GM23338 (cell line): Measurements from ENCODE around the gene KIAA0232. TPM values are rescaled to one million over a fixed set of nuclear protein-coding genes. Genes with fewer than 3 reads are reported as not detected.

Experiments used
- ATAC-seq: fragments of 200-7000 bp; cut with Tn5 transposase; 3 replicates; pipeline ENCODE4 v1.9.1; 2020
- DNase-seq: peaks from one replicate; pipeline ENCODE4 v3.0.0-alpha.2; 2015; ENCODE audit warnings: low spot score
- H2AFZ ChIP-seq: fragments of 200-600 bp; sonication (generic); 2 replicates; pipeline ENCODE4 v1.8.0; 2016; ENCODE audit warnings: antibody characterized with exemption, mild to moderate bottlenecking, moderate library complexity
- H3F3A ChIP-seq: fragments of 200-600 bp; sonication (generic); replicated peaks from 2 replicates; pipeline ENCODE4 v1.8.0; 2017; ENCODE audit warnings: antibody characterized with exemption, mixed run types, low read depth
- H3K27ac ChIP-seq: fragments of 200-600 bp; sonication (generic); 2 replicates; pipeline ENCODE4 v1.6.1; 2016; ENCODE audit warnings: low read depth
- H3K27me3 ChIP-seq: fragments of 200-600 bp; sonication (generic); 2 replicates; pipeline ENCODE4 v1.8.0; 2016; ENCODE audit warnings: mild to moderate bottlenecking, mixed run types, moderate library complexity; ENCODE audit not compliant: insufficient read depth
- H3K36me3 ChIP-seq: fragments of 200-600 bp; sonication (generic); 2 replicates; pipeline ENCODE4 v1.8.0; 2016; ENCODE audit warnings: mild to moderate bottlenecking; ENCODE audit not compliant: insufficient read depth
- H3K4me1 ChIP-seq: fragments of 200-600 bp; sonication (generic); 2 replicates; pipeline ENCODE4 v1.8.0; 2016; ENCODE audit warnings: mild to moderate bottlenecking, moderate library complexity; ENCODE audit not compliant: insufficient read depth
- H3K4me2 ChIP-seq: fragments of 200-600 bp; sonication (generic); 2 replicates; pipeline ENCODE4 v1.7.1; 2017; ENCODE audit warnings: mixed run types
- H3K4me3 ChIP-seq: fragments of 200-600 bp; sonication (generic); 2 replicates; pipeline ENCODE4 v1.6.1; 2016; ENCODE audit warnings: mixed run types
- H3K79me2 ChIP-seq: fragments of 200-600 bp; sonication (generic); replicated peaks from 2 replicates; pipeline ENCODE4 v1.8.0; 2017; ENCODE audit warnings: mild to moderate bottlenecking; ENCODE audit not compliant: insufficient read depth
- H3K9me2 ChIP-seq: fragments of 200-600 bp; sonication (generic); 2 replicates; pipeline ENCODE4 v1.8.0; 2017; ENCODE audit not compliant: insufficient read depth
- H4K20me1 ChIP-seq: fragments of 200-600 bp; sonication (generic); replicated peaks from 2 replicates; pipeline ENCODE4 v1.8.0; 2017; ENCODE audit warnings: mild to moderate bottlenecking; ENCODE audit not compliant: insufficient read depth
- H3K27ac Mint-ChIP-seq: 2 replicates; pipeline ENCODE4 v1.8.0; 2020; ENCODE audit warnings: inconsistent platforms, mild to moderate bottlenecking, moderate library complexity, mixed read lengths
- H3K27me3 Mint-ChIP-seq: 3 replicates; pipeline ENCODE4 v1.8.0; 2022; ENCODE audit warnings: low read depth, mild to moderate bottlenecking, moderate library complexity, mixed read lengths, inconsistent platforms; ENCODE audit not compliant: insufficient read depth, poor library complexity
- H3K36me3 Mint-ChIP-seq: 3 replicates; pipeline ENCODE4 v1.8.0; 2021; ENCODE audit warnings: low read depth, mild to moderate bottlenecking, inconsistent platforms, moderate library complexity, mixed read lengths
- H3K4me1 Mint-ChIP-seq: 3 replicates; pipeline ENCODE4 v1.8.0; 2020; ENCODE audit warnings: mild to moderate bottlenecking, inconsistent platforms, mixed read lengths
- H3K4me3 Mint-ChIP-seq: 3 replicates; pipeline ENCODE4 v1.8.0; 2021; ENCODE audit warnings: moderate library complexity, mild to moderate bottlenecking, inconsistent platforms, mixed read lengths
- H3K9me3 Mint-ChIP-seq: 3 replicates; pipeline ENCODE4 v1.8.0; 2020; ENCODE audit warnings: moderate library complexity, mild to moderate bottlenecking, inconsistent platforms, mixed read lengths
- CREB1 ChIP-seq: fragments of 250-450 bp; sonication (Bioruptor Pico); IDR thresholded peaks from 2 replicates; pipeline ENCODE4 v1.5.0; 2020; ENCODE audit warnings: low read depth, mild to moderate bottlenecking, moderate library complexity
- POLR2AphosphoS5 ChIP-seq: IDR thresholded peaks from 2 replicates; pipeline ENCODE4 v1.6.1; 2016; ENCODE audit warnings: antibody characterized with exemption, low read depth
- REST ChIP-seq: IDR thresholded peaks from one replicate; pipeline ENCODE4 v1.6.1; 2018; ENCODE audit warnings: antibody characterized with exemption; ENCODE audit not compliant: unreplicated experiment
- STAT1 ChIP-seq: IDR thresholded peaks from one replicate; pipeline ENCODE4 v1.6.1; 2016; ENCODE audit warnings: antibody characterized with exemption; ENCODE audit not compliant: unreplicated experiment
- ZNF331 ChIP-seq: fragments of 250-450 bp; sonication (Bioruptor Pico); IDR thresholded peaks from 2 replicates; pipeline ENCODE4 v1.5.0; 2020; ENCODE audit warnings: low read depth, mild to moderate bottlenecking, moderate library complexity
- polyA plus RNA-seq: library from polyadenylated mRNA; unstranded; fragments of >200 nt; fragmentation: Nextera tagmentation; extraction: Ambion mirVana; gene quantifications from 2 replicates; pipeline ENCODE4 v1.2.1, GENCODE V29; 2016
- total RNA-seq: library from RNA; depleted of rRNA; stranded (reverse); fragments of >200 nt; shearing (Covaris generic); gene quantifications from 2 replicates; pipeline ENCODE4 v1.2.3, GENCODE V29; 2014
- TF ChIP-seq, protein P1 (sequence below): fragments of 250-450 bp; sonication (Bioruptor Pico); IDR thresholded peaks from 2 replicates; pipeline ENCODE4 v1.5.0; 2020; ENCODE audit warnings: mild to moderate bottlenecking, moderate library complexity

KIAA0232 gene
- total and polyA plus RNA-seq, 2 experiments from 2014 or later, result 14.3 to 34.9 TPM

DNA sequence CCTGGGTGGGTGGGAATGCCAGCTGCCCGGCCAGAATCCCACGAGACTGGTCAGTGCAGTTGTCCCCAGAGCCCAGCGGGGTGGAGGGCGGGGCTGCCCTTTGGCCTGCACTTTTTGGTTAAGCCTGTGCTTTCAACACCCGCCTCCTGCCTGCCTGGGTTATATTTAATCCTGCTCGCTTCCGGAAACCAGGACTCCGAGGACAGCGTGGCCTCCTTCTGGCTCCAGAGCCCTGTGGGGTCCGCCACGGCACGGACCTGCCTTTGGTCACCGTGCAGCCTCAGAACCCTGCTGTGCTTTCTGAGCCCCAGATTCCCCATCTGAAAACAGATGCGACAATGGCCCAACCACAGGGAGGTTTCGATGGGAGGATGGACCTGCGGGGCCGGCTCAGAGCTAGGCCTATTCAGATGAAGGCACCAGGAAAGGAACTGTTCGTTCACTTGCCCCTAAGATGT lies 29.4 kb upstream of the KIAA0232 start (continued):
- TF ChIP-seq, protein P1, sequence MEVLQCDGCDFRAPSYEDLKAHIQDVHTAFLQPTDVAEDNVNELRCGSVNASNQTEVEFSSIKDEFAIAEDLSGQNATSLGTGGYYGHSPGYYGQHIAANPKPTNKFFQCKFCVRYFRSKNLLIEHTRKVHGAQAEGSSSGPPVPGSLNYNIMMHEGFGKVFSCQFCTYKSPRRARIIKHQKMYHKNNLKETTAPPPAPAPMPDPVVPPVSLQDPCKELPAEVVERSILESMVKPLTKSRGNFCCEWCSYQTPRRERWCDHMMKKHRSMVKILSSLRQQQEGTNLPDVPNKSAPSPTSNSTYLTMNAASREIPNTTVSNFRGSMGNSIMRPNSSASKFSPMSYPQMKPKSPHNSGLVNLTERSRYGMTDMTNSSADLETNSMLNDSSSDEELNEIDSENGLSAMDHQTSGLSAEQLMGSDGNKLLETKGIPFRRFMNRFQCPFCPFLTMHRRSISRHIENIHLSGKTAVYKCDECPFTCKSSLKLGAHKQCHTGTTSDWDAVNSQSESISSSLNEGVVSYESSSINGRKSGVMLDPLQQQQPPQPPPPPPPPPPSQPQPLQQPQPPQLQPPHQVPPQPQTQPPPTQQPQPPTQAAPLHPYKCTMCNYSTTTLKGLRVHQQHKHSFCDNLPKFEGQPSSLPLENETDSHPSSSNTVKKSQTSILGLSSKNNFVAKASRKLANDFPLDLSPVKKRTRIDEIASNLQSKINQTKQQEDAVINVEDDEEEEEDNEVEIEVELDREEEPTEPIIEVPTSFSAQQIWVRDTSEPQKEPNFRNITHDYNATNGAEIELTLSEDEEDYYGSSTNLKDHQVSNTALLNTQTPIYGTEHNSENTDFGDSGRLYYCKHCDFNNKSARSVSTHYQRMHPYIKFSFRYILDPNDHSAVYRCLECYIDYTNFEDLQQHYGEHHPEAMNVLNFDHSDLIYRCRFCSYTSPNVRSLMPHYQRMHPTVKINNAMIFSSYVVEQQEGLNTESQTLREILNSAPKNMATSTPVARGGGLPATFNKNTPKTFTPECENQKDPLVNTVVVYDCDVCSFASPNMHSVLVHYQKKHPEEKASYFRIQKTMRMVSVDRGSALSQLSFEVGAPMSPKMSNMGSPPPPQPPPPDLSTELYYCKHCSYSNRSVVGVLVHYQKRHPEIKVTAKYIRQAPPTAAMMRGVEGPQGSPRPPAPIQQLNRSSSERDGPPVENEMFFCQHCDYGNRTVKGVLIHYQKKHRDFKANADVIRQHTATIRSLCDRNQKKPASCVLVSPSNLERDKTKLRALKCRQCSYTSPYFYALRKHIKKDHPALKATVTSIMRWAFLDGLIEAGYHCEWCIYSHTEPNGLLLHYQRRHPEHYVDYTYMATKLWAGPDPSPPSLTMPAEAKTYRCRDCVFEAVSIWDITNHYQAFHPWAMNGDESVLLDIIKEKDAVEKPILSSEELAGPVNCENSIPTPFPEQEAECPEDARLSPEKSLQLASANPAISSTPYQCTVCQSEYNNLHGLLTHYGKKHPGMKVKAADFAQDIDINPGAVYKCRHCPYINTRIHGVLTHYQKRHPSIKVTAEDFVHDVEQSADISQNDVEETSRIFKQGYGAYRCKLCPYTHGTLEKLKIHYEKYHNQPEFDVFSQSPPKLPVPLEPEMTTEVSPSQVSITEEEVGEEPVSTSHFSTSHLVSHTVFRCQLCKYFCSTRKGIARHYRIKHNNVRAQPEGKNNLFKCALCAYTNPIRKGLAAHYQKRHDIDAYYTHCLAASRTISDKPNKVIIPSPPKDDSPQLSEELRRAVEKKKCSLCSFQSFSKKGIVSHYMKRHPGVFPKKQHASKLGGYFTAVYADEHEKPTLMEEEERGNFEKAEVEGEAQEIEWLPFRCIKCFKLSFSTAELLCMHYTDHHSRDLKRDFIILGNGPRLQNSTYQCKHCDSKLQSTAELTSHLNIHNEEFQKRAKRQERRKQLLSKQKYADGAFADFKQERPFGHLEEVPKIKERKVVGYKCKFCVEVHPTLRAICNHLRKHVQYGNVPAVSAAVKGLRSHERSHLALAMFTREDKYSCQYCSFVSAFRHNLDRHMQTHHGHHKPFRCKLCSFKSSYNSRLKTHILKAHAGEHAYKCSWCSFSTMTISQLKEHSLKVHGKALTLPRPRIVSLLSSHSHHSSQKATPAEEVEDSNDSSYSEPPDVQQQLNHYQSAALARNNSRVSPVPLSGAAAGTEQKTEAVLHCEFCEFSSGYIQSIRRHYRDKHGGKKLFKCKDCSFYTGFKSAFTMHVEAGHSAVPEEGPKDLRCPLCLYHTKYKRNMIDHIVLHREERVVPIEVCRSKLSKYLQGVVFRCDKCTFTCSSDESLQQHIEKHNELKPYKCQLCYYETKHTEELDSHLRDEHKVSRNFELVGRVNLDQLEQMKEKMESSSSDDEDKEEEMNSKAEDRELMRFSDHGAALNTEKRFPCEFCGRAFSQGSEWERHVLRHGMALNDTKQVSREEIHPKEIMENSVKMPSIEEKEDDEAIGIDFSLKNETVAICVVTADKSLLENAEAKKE (CRISPR knock-in tag), result no peak
- TF ChIP-seq CREB1 (CRISPR knock-in tag) (no peak), ZNF331 (no peak), STAT1 (no peak)

DNA sequence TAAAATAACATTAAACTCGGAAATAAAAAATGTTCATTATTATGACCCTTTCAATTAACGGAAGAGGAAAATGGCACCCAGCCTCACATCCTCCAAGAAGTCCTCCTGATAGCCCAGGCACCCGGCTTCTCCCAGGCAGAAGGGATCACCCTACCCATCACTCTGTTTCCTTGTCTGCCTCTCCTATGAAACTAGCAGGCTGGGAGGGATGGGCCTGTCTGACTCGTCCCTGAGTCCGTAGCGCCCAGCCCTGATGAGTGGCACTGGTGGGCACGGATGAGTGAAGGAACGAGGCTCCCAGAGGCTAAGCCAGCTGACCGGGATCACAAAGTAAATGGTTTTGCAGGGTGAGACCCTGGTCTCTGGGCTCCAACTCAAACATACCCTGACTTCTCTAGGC lies 28.6 kb upstream of the KIAA0232 start:
- Histone ChIP-seq H3K27ac (no peak overlapping the region), H3K79me2 (no peaks in the 10 kb centered on the region), H3F3A (no peaks in the 10 kb centered on the region), H3K4me1 (no peaks in the 10 kb centered on the region), H3K36me3 (no peaks in the 10 kb centered on the region), H2AFZ (no peak overlapping the region), H4K20me1 (no peaks in the 10 kb centered on the region), H3K4me3 (no peak overlapping the region), H3K9me2 (no peaks in the 10 kb centered on the region), H3K27me3 (no peaks in the 10 kb centered on the region), H3K4me2 (no peak overlapping the region)
- Mint-ChIP-seq H3K9me3 (no peaks in the 10 kb centered on the region), H3K4me3 (no peak overlapping the region), H3K27me3 (no peaks in the 10 kb centered on the region), H3K4me1 (peaks cover 4% of the 10 kb centered on the region; the same call in 2 of the 3 replicates), H3K27ac (no peak overlapping the region), H3K36me3 (no peaks in the 10 kb centered on the region)
- DNase-seq (no peak), ATAC-seq (no peak)
- no peak for TF ChIP-seq REST
- TF ChIP-seq ZNF331, result no peak
- TF ChIP-seq POLR2AphosphoS5, result no peak
